Thyroid gland (tissue), 4 donors: ENCODE data around the gene SSR2. TPM values are rescaled to one million over a fixed set of nuclear protein-coding genes. Genes with fewer than 3 reads are reported as not detected.

Source experiments
- DNase-seq, 2 donors: peaks; one replicate each; pipeline ENCODE4 v3.0.0-alpha.2; 2019
- H3K27ac ChIP-seq, 3 donors: fragments of 200-600 bp; sonication (generic); 1 replicate in 2 of 3; 2 replicates in 1 of 3; pipeline ENCODE4 v1.5.1; 2016 to 2019; ENCODE audit warnings: mild to moderate bottlenecking in 1 of 3, moderate library complexity in 1 of 3
- H3K27me3 ChIP-seq: fragments of 200-600 bp; sonication (generic); one replicate; pipeline ENCODE4 v1.5.1; 2019
- H3K36me3 ChIP-seq, 2 donors: fragments of 200-600 bp; sonication (generic); one replicate each; pipeline ENCODE4 v1.5.1; 2016 to 2019
- H3K4me1 ChIP-seq, 2 donors: fragments of 200-600 bp; sonication (generic); one replicate each; pipeline ENCODE4 v1.5.1; 2017 to 2019
- H3K4me3 ChIP-seq, 3 donors: fragments of 200-600 bp; sonication (generic); replicated peaks in 1 of 3; 1 replicate in 2 of 3; 2 replicates in 1 of 3; pipeline ENCODE4 v1.5.1; 2016; ENCODE audit warnings: mild to moderate bottlenecking in 1 of 3
- H3K9me3 ChIP-seq: fragments of 200-600 bp; sonication (generic); one replicate; pipeline ENCODE4 v1.5.1; 2017
- CTCF ChIP-seq, 6 experiments: fragments of 200-600 bp in 3 of 6; fragments of 450-650 bp in 3 of 6; sonication (generic) in 3 of 6; IDR thresholded peaks; one replicate each; pipeline ENCODE4 v1.5.1; 2016 to 2019; ENCODE audit warnings: antibody characterized with exemption in 6 of 6, mild to moderate bottlenecking in 2 of 6, inconsistent platforms in 1 of 6, moderate library complexity in 1 of 6
- POLR2A ChIP-seq, 2 donors: fragments of 450-650 bp; IDR thresholded peaks; one replicate each; pipeline ENCODE4 v1.6.1; 2017; ENCODE audit warnings: antibody characterized with exemption in 2 of 2, mild to moderate bottlenecking in 2 of 2, moderate library complexity in 1 of 2
- WGBS, 2 donors: methylation state at CpG; one replicate each; pipeline ENCODE4 v1.1.5; 2017; 5-methylcytosine and 5-hydroxymethylcytosine counted together
- intact Hi-C: fragments of 100-400 bp; cut with DNase I; formaldehyde crosslinking; loops from one replicate; pipeline ENCODE4 v1.15.1; 2023
- total RNA-seq, 4 donors: library from RNA; depleted of rRNA; stranded (reverse); fragments of >200 nt; gene quantifications; one replicate each; pipeline ENCODE4 v1.2.3, GENCODE V29; 2016

Gene SSR2
- total RNA-seq, 4 donors from 2014 or later = 78.6 to 193 (median 130) TPM

- intact Hi-C loops = no loop called here
- peaks cover 11 to 16% of the 10 kb centered on the region in 2 donors for H3K36me3 ChIP-seq
- no peak for TF ChIP-seq POLR2A (IDR thresholded peaks at IDR 0.05)
- no peak for TF ChIP-seq CTCF (IDR thresholded peaks at IDR 0.05)
- no peaks in the 10 kb centered on the region for H3K27me3 ChIP-seq
- H3K9me3 ChIP-seq = no peaks in the 10 kb centered on the region
- 53 to 56% methylated on average over 8 of the region's 8 CpGs for WGBS, 2 donors
- peak overlapping the region in 1 of 3 donors; percentile 89 for H3K27ac ChIP-seq
- peak overlapping the region; percentile 20 to 92 (median 59) for H3K4me3 ChIP-seq
- H3K4me1 ChIP-seq = peaks cover 6 to 9% of the 10 kb centered on the region in 2 donors
- DNase-seq = no peak
Observed at GRCh38 chr1:156019946-156020292, 832 bp downstream of the SSR2 start.

- no peaks in the 10 kb centered on the region for H3K27me3 ChIP-seq
- WGBS, 2 donors = 92 to 93% methylated on average over 7 of the region's 7 CpGs
- H3K4me3 ChIP-seq = no peak overlapping the region
- H3K4me1 ChIP-seq = peaks cover 2 to 4% of the 10 kb centered on the region in 2 donors
- H3K36me3 ChIP-seq = peaks cover 38 to 63% of the 10 kb centered on the region in 2 donors
- TF ChIP-seq POLR2A (IDR thresholded peaks at IDR 0.05) = no peak
- no peak for TF ChIP-seq CTCF (IDR thresholded peaks at IDR 0.05)
- H3K9me3 ChIP-seq = no peaks in the 10 kb centered on the region
- DNase-seq = no peak
- no peak overlapping the region for H3K27ac ChIP-seq
- intact Hi-C loops = no loop called here
Observed at GRCh38 chr1:156014829-156015228, 5.9 kb downstream of the SSR2 start.

GRCh38 chr1:156012051-156012817, 8.5 kb downstream of the SSR2 start:
- no peak for DNase-seq
- intact Hi-C loops = no loop called here
- H3K9me3 ChIP-seq = no peaks in the 10 kb centered on the region
- peaks cover 4 to 5% of the 10 kb centered on the region in 2 donors for H3K4me1 ChIP-seq
- H3K27ac ChIP-seq = no peak overlapping the region
- WGBS, 2 donors = 88 to 89% methylated on average over 4 of the region's 4 CpGs
- H3K36me3 ChIP-seq = peaks cover 41 to 68% of the 10 kb centered on the region in 2 donors
- no peak for TF ChIP-seq POLR2A (IDR thresholded peaks at IDR 0.05)
- no peak for TF ChIP-seq CTCF (IDR thresholded peaks at IDR 0.05)
- no peak overlapping the region for H3K4me3 ChIP-seq
- H3K27me3 ChIP-seq = no peaks in the 10 kb centered on the region

GRCh38 chr1:156009404-156009803, 11.3 kb downstream of the SSR2 start:
- WGBS, 2 donors = 56 to 61% methylated on average over 3 of the region's 3 CpGs
- Histone ChIP-seq H3K4me1 (peaks cover 4 to 9% of the 10 kb centered on the region in 2 donors), H3K36me3 (peaks cover 35 to 54% of the 10 kb centered on the region in 2 donors), H3K27me3 (no peaks in the 10 kb centered on the region), H3K4me3 (no peak overlapping the region), H3K9me3 (no peaks in the 10 kb centered on the region), H3K27ac (peak overlapping the region in 1 of 3 donors; percentile 31)
- no peak for DNase-seq
- intact Hi-C loops = no loop called here
- no peak for TF ChIP-seq CTCF (IDR thresholded peaks at IDR 0.05)
- no peak for TF ChIP-seq POLR2A (IDR thresholded peaks at IDR 0.05)

GRCh38 chr1:156006666-156007376, 13.9 kb downstream of the SSR2 start:
- intact Hi-C loops = no loop called here
- TF ChIP-seq CTCF (IDR thresholded peaks at IDR 0.05) (no peak), POLR2A (IDR thresholded peaks at IDR 0.05) (no peak)
- H3K4me3 ChIP-seq = no peak overlapping the region
- 59 to 67% methylated on average over 7 of the region's 7 CpGs for WGBS, 2 donors
- peak overlapping the region in 1 of 3 donors; percentile 10 for H3K27ac ChIP-seq
- peak in 1 of 2 donors; percentile 28 for DNase-seq
- H3K4me1 ChIP-seq = peaks cover 18 to 30% of the 10 kb centered on the region in 2 donors
- no peaks in the 10 kb centered on the region for H3K9me3 ChIP-seq
- H3K36me3 ChIP-seq = peaks cover 22 to 29% of the 10 kb centered on the region in 2 donors
- H3K27me3 ChIP-seq = no peaks in the 10 kb centered on the region
